22Rv1 (cell line): ENCODE measurements around the gene IL1B.

ENCODE experiments used
- ZFX ChIP-seq: fragments of 450-650 bp; IDR thresholded peaks from 2 replicates; pipeline ENCODE4 v1.6.1; 2017; ENCODE audit warnings: antibody characterized with exemption, borderline replicate concordance
- TF ChIP-seq, protein P1 (sequence below): fragments of 450-650 bp; IDR thresholded peaks from 2 replicates; pipeline ENCODE4 v1.5.1; 2017; ENCODE audit warnings: mild to moderate bottlenecking

DNA sequence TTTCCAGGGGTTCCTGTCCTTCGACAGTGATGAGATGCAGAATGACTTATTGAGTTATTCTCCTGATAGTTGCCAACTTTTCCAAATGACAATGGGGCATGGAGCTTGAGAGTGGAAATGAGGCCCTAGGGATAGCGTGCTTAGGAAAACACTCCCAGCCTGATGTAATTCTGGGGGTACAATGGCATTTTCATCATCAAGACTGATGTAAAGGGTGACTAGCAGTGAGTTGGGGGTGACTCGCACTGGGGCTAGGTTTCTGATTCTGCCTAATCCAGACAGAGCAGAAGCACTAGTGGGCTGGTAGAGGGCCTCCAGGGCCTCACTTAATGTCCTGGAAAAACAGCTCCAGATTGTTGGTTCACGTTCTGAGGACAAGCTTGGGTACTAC lies 40.4 kb upstream of the IL1B start:
- TF ChIP-seq, protein P1, sequence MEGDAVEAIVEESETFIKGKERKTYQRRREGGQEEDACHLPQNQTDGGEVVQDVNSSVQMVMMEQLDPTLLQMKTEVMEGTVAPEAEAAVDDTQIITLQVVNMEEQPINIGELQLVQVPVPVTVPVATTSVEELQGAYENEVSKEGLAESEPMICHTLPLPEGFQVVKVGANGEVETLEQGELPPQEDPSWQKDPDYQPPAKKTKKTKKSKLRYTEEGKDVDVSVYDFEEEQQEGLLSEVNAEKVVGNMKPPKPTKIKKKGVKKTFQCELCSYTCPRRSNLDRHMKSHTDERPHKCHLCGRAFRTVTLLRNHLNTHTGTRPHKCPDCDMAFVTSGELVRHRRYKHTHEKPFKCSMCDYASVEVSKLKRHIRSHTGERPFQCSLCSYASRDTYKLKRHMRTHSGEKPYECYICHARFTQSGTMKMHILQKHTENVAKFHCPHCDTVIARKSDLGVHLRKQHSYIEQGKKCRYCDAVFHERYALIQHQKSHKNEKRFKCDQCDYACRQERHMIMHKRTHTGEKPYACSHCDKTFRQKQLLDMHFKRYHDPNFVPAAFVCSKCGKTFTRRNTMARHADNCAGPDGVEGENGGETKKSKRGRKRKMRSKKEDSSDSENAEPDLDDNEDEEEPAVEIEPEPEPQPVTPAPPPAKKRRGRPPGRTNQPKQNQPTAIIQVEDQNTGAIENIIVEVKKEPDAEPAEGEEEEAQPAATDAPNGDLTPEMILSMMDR = no peak
- TF ChIP-seq ZFX = no peak
